Measurements from ENCODE around the gene RLN3.

- TF ChIP-seq CTCF (IDR thresholded peaks at IDR 0.05; ENCODE audit: insufficient read depth, low read length) (no peak), GABPA (IDR thresholded peaks at IDR 0.05; ENCODE audit: low read depth) (no peak), REST (IDR thresholded peaks at IDR 0.05; ENCODE audit: insufficient replicate concordance, low read depth) (no peak), POLR2AphosphoS5 (IDR thresholded peaks at IDR 0.05; ENCODE audit: low read depth) (no peak)
These were observed 3.2 kb downstream of the RLN3 start for GRCh38 chr19:14030997-14031718.
